ENCODE data around the gene ADAD2.
"Not testable (repeated sequence)": the region's sequence is repeated elsewhere in the genome, so short reads cannot be mapped to it uniquely, and the experiment has no call there.

- TF ChIP-seq CTCF (IDR thresholded peaks at IDR 0.05); EZH2 (IDR thresholded peaks at IDR 0.05; ENCODE audit: borderline replicate concordance, insufficient read depth, low read depth, low read length, poor library complexity, severe bottlenecking): not testable (repeated sequence)
These were observed 25.2 kb downstream of the ADAD2 start for GRCh38 chr16:84216144-84216543.
